ENCODE data around the gene SPTLC1.
"Not testable (repeated sequence)": the region's sequence is repeated elsewhere in the genome, so short reads cannot be mapped to it uniquely, and the experiment has no call there.

The SPTLC1 gene

GRCh38 chr9:92140074-92140753 lies 25.0 kb upstream of the SPTLC1 start:
- DNase-seq (ENCODE audit: low read depth, low spot score): peak; percentile 73
- in situ Hi-C loops (cut with HindIII; ENCODE audit: low sequenced_read_pairs): no loop called here
- peak overlapping the region; percentile 52 for H3K4me3 ChIP-seq (ENCODE audit: low read depth, low read length)
- TF ChIP-seq CTCF (IDR thresholded peaks at IDR 0.05; ENCODE audit: low read depth, low read length): peak; percentile 94

GRCh38 chr9:92138960-92139540 lies 23.8 kb upstream of the SPTLC1 start:
- in situ Hi-C loops (cut with HindIII; ENCODE audit: low sequenced_read_pairs); H3K4me3 ChIP-seq (ENCODE audit: low read depth, low read length): not testable (repeated sequence)
- DNase-seq (ENCODE audit: low read depth, low spot score): peak; percentile 38
- TF ChIP-seq CTCF (IDR thresholded peaks at IDR 0.05; ENCODE audit: low read depth, low read length): peak; percentile 54

- in situ Hi-C loops (cut with HindIII; ENCODE audit: low sequenced_read_pairs): no loop called here
- TF ChIP-seq CTCF (IDR thresholded peaks at IDR 0.05; ENCODE audit: low read depth, low read length): peak; percentile 91
- peak; percentile 54 for DNase-seq (ENCODE audit: low read depth, low spot score)
- no peak overlapping the region for H3K4me3 ChIP-seq (ENCODE audit: low read depth, low read length)
These were observed 23.1 kb upstream of the SPTLC1 start for GRCh38 chr9:92138157-92138959.

- no peak for DNase-seq (ENCODE audit: low read depth, low spot score)
- no peak for TF ChIP-seq CTCF (IDR thresholded peaks at IDR 0.05; ENCODE audit: low read depth, low read length)
- H3K4me3 ChIP-seq (ENCODE audit: low read depth, low read length): no peak overlapping the region
- in situ Hi-C loops (cut with HindIII; ENCODE audit: low sequenced_read_pairs): no loop called here
These were observed 21.1 kb upstream of the SPTLC1 start for GRCh38 chr9:92136184-92136858.

GRCh38 chr9:92135576-92135975 lies 20.4 kb upstream of the SPTLC1 start:
- TF ChIP-seq CTCF (IDR thresholded peaks at IDR 0.05; ENCODE audit: low read depth, low read length): no peak
- no peak overlapping the region for H3K4me3 ChIP-seq (ENCODE audit: low read depth, low read length)
- no peak for DNase-seq (ENCODE audit: low read depth, low spot score)
- in situ Hi-C loops (cut with HindIII; ENCODE audit: low sequenced_read_pairs): no loop called here

- H3K4me3 ChIP-seq (ENCODE audit: low read depth, low read length): no peak overlapping the region
- DNase-seq (ENCODE audit: low read depth, low spot score): peak; percentile 78
- TF ChIP-seq CTCF (IDR thresholded peaks at IDR 0.05; ENCODE audit: low read depth, low read length): peak; percentile 96
- in situ Hi-C loops (cut with HindIII; ENCODE audit: low sequenced_read_pairs): no loop called here
These were observed 18.9 kb upstream of the SPTLC1 start for GRCh38 chr9:92133949-92134604.

GRCh38 chr9:92132913-92133312 lies 17.7 kb upstream of the SPTLC1 start:
- DNase-seq (ENCODE audit: low read depth, low spot score); in situ Hi-C loops (cut with HindIII; ENCODE audit: low sequenced_read_pairs); H3K4me3 ChIP-seq (ENCODE audit: low read depth, low read length): not testable (repeated sequence)
